GM12878 (cell line): ENCODE data around the gene B9D1. TPM values are rescaled to one million over a fixed set of nuclear protein-coding genes. Genes with fewer than 3 reads are reported as not detected.

Experiments
- ATAC-seq: fragments of 200-7000 bp; cut with Tn5 transposase; 3 replicates; pipeline ENCODE4 v1.9.1; 2020; ENCODE audit warnings: mild to moderate bottlenecking, moderate library complexity
- BruUV-seq: library from RNA; stranded (reverse); fragments of 400-500 nt; replicated peaks from 2 replicates; lab custom pipeline; 2021; lab: Mats Ljungman, UMichigan
- CTCF ChIA-PET: fragments of 300-600 bp; sonication (Branson Sonifier 250); formaldehyde crosslinking; extraction: SDS; loops from one replicate; lab custom pipeline; 2021; ENCODE audit warnings: inconsistent platforms; lab: Yijun Ruan, JAX
- POLR2A ChIA-PET: fragments of 350-600 bp; formaldehyde crosslinking; extraction: SDS; loops from one replicate; lab custom pipeline; 2021; ENCODE audit warnings: inconsistent platforms; lab: Charles Lee
- RAD21 ChIA-PET: fragments of 300-600 bp; sonication (Branson Sonifier 250); formaldehyde crosslinking; loops from one replicate; lab custom pipeline; 2023; ENCODE audit warnings: antibody characterized with exemption; ENCODE audit not compliant: unreplicated experiment; lab: Charles Lee
- SMC1A ChIA-PET: fragments of 300-600 bp; sonication (Branson Sonifier 250); formaldehyde crosslinking; loops from one replicate; lab custom pipeline; 2023; ENCODE audit not compliant: unreplicated experiment, uncharacterized antibody; lab: Charles Lee
- DNase-seq: peaks from one replicate; pipeline ENCODE4 v3.0.0-alpha.2; 2011; ENCODE audit warnings: low read depth, low spot score
- FAIRE-seq: peaks from 3 replicates; lab custom pipeline; 2011; peaks lifted over from hg19 to GRCh38; lab: Jason Lieb, UNC
- H2AFZ ChIP-seq: 2 replicates; pipeline ENCODE4 v1.6.0; 2011; ENCODE audit warnings: low read depth, low read length, control low read depth; ENCODE audit not compliant: control insufficient read depth
- H3K27ac ChIP-seq: 2 replicates; pipeline ENCODE4 v1.5.1; 2011; ENCODE audit warnings: control low read depth; ENCODE audit not compliant: control insufficient read depth, insufficient read depth
- H3K27me3 ChIP-seq, 2 experiments: replicated peaks in 1 of 2; 2 replicates each; pipeline versions ENCODE4 v1.6.0 to v1.6.1; 2011; ENCODE audit warnings: low read length in 1 of 2; ENCODE audit not compliant: control insufficient read depth in 2 of 2, insufficient read depth in 2 of 2
- H3K36me3 ChIP-seq, 2 experiments: 2 replicates each; pipeline ENCODE4 v1.5.1; 2011; ENCODE audit warnings: low read length in 1 of 2; ENCODE audit not compliant: control insufficient read depth in 2 of 2, insufficient read depth in 2 of 2
- H3K4me1 ChIP-seq: 2 replicates; pipeline ENCODE4 v1.6.1; 2011; ENCODE audit warnings: mild to moderate bottlenecking, low read length, moderate library complexity, mixed read lengths; ENCODE audit not compliant: control insufficient read depth, insufficient read depth
- H3K4me2 ChIP-seq: 2 replicates; pipeline ENCODE4 v1.6.0; 2011; ENCODE audit warnings: control low read depth; ENCODE audit not compliant: control insufficient read depth, insufficient read depth
- H3K4me3 ChIP-seq: fragments of 200-600 bp; sonication (generic); 2 replicates; pipeline ENCODE4 v1.5.1; 2016
- H3K79me2 ChIP-seq: 2 replicates; pipeline ENCODE4 v1.6.0; 2011; ENCODE audit warnings: low read length; ENCODE audit not compliant: control insufficient read depth, insufficient read depth
- H3K9ac ChIP-seq: 2 replicates; pipeline ENCODE4 v1.8.0; 2011; ENCODE audit warnings: low read length, control low read depth, mixed read lengths; ENCODE audit not compliant: control insufficient read depth, insufficient read depth
- H3K9me3 ChIP-seq: replicated peaks from 3 replicates; pipeline ENCODE4 v1.5.1; 2011; ENCODE audit warnings: mild to moderate bottlenecking, low read length; ENCODE audit not compliant: control insufficient read depth, insufficient read depth
- H4K20me1 ChIP-seq: 2 replicates; pipeline ENCODE4 v1.6.0; 2011; ENCODE audit not compliant: control insufficient read depth, insufficient read depth
- RUNX3 ChIP-seq: IDR thresholded peaks from 2 replicates; pipeline ENCODE4 v1.6.1; 2012; ENCODE audit warnings: low read length, inconsistent platforms
- SMC3 ChIP-seq: IDR thresholded peaks from 2 replicates; pipeline ENCODE4 v1.6.1; 2011; ENCODE audit warnings: low read length, improper control_type of control experiment, borderline replicate concordance
- SPI1 ChIP-seq: IDR thresholded peaks from 2 replicates; pipeline ENCODE4 v1.6.1; 2011; ENCODE audit warnings: low read depth, mild to moderate bottlenecking, low read length, moderate library complexity, borderline replicate concordance; ENCODE audit not compliant: insufficient read depth
- whole genome bisulfite sequencing: methylation state at CpG from one replicate; pipeline ENCODE4 v1.1.6; 2016; ENCODE audit warnings: low lambda C conversion rate; ENCODE audit not compliant: insufficient replicate concordance, insufficient coverage; ENCODE audit errors: missing lambda C conversion rate; 5-methylcytosine and 5-hydroxymethylcytosine counted together
- in situ Hi-C: fragments of 300-500 bp; cut with MboI; formaldehyde crosslinking; loops from 9 replicates; pipeline ENCODE4 v1.14.3; 2018; ENCODE audit warnings: mixed read lengths
- intact Hi-C: fragments of 100-400 bp; cut with micrococcal nuclease; formaldehyde crosslinking; loops from one replicate; pipeline ENCODE4 v1.14.2; 2022; ENCODE audit not compliant: unreplicated experiment
- polyA plus RNA-seq, 11 experiments: library from polyadenylated mRNA; depleted of rRNA in 4 of 11; unstranded in 6 of 11; stranded (reverse) in 5 of 11; fragments of >200 nt; fragmentation: Nextera tagmentation in 4 of 11; fragmentation: Illumina TruSeq in 1 of 11; extraction: Ambion mirVana in 4 of 11; extraction: Trizol in 1 of 11; gene quantifications; 1 replicate in 1 of 11; 2 replicates in 10 of 11; pipeline versions ENCODE4 v1.2.1 to v1.2.3, GENCODE V29; 2011 to 2016; ENCODE audit warnings: inconsistent platforms in 2 of 11, missing spikeins in 2 of 11, low read depth in 1 of 11
- total RNA-seq, 4 experiments: library from RNA; depleted of rRNA in 3 of 4; stranded (reverse); fragments of >200 nt in 3 of 4; fragmentation: Illumina TruSeq in 1 of 4; extraction: Trizol in 1 of 4; gene quantifications; 2 replicates each; pipeline versions ENCODE4 v1.2.1 to v1.2.3, GENCODE V29; 2013 to 2021
- TF ChIP-seq, protein P1 (sequence below): IDR thresholded peaks from 2 replicates; pipeline ENCODE4 v1.6.1; 2011; ENCODE audit warnings: borderline replicate concordance, low read depth, mild to moderate bottlenecking, moderate library complexity, low read length; ENCODE audit not compliant: insufficient read depth, poor library complexity, severe bottlenecking
- TF ChIP-seq, protein P2 (sequence below): IDR thresholded peaks from 2 replicates; pipeline ENCODE4 v1.6.1; 2011; ENCODE audit warnings: mild to moderate bottlenecking, low read depth, low read length, moderate library complexity; ENCODE audit not compliant: insufficient replicate concordance

Gene B9D1
- total and polyA plus RNA-seq, 10 of the 15 experiments (the other 5 are each of a cell fraction or from before 2014, with no cell fraction given): 5.9 to 18.3 (median 9.8) TPM

DNA sequence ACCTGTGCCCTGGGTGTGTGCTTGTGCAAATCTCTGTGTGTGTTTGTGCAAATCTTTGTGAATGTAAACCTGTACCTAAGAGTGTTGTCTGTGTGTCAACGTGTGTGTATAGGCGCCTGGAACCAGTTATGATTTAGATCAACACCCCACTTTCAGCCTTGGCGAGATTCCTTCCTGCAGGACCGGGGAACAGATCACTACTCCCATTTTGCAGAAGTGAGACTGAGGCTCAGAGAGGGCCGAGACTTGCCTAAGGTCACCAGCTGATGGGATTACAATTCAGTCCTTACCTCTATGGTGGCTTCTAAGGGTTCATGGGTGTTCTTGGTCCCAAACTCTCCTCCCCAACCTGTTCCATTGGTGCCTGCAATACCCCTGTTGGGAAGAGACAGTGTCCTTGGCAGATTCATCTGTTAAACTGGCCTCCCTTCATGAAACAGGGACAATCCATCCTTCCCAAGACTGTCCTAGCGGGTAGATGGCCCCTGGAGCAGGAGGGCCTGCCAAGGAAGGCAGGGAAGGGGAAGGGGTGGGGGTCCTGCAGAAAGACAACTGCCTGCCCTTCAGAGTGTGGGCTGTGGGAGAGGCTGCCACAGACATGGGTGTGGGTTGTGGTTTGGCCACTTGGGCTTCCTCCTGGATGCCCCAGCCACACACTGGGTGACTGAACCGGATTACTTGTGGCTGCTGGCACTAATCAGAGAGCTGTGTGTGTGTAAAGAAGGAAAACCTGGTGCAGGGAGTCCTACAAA lies 8.9 kb upstream of the B9D1 start:
- ChIA-PET RAD21 (interaction anchor here (0.9 kb wide), 1 partner anchor 9 kb away, joined by 3 read pairs; the partner anchor contains the start of gene B9D1), SMC1A (interaction anchor here (0.7 to 0.9 kb wide), 2 partner anchors 8 to 76 kb away, joined by 3 to 4 read pairs; no protein-coding TSS in a partner anchor), POLR2A (no interaction called here), CTCF (interaction anchor here (1.3 kb wide), 1 partner anchor 9 kb away, joined by 4 read pairs; the partner anchor contains the start of gene B9D1)
- BruUV-seq: no TSS peak
- no peak for DNase-seq
- WGBS: 37% methylated on average over 7 of the region's 7 CpGs
- in situ Hi-C loops: no loop called here
- Histone ChIP-seq H3K9ac (no peak overlapping the region), H3K4me1 (peaks cover 26% of the 10 kb centered on the region), H3K79me2 (no peaks in the 10 kb centered on the region), H2AFZ (no peak overlapping the region), H3K36me3 (no peaks in the 10 kb centered on the region), H3K4me3 (no peak overlapping the region), H4K20me1 (0 out of 2 replicates have a peak, but pooled peaks cover 3% of the 10 kb centered on the region), H3K27ac (no peak overlapping the region), H3K9me3 (no peaks in the 10 kb centered on the region), H3K27me3 (no peaks in the 10 kb centered on the region), H3K4me2 (peak overlapping the region; percentile 63; the same call in 1 of the 2 replicates)
- ATAC-seq: peak; percentile 44
- TF ChIP-seq SMC3: no peak
- TF ChIP-seq RUNX3: peak; percentile 36; the same call in 1 of the 2 replicates
- TF ChIP-seq, protein P1, sequence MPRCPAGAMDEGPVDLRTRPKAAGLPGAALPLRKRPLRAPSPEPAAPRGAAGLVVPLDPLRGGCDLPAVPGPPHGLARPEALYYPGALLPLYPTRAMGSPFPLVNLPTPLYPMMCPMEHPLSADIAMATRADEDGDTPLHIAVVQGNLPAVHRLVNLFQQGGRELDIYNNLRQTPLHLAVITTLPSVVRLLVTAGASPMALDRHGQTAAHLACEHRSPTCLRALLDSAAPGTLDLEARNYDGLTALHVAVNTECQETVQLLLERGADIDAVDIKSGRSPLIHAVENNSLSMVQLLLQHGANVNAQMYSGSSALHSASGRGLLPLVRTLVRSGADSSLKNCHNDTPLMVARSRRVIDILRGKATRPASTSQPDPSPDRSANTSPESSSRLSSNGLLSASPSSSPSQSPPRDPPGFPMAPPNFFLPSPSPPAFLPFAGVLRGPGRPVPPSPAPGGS: peak; percentile 87
- TF ChIP-seq, protein P2, sequence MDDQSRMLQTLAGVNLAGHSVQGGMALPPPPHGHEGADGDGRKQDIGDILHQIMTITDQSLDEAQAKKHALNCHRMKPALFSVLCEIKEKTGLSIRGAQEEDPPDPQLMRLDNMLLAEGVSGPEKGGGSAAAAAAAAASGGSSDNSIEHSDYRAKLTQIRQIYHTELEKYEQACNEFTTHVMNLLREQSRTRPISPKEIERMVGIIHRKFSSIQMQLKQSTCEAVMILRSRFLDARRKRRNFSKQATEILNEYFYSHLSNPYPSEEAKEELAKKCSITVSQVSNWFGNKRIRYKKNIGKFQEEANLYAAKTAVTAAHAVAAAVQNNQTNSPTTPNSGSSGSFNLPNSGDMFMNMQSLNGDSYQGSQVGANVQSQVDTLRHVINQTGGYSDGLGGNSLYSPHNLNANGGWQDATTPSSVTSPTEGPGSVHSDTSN: peak; percentile 13
- TF ChIP-seq SPI1: peak; percentile 60; the same call in 1 of the 2 replicates
- intact Hi-C loops: no loop called here
- no peak for FAIRE-seq
